GM18519 (cell line): ENCODE measurements around the gene ULK4.
"Not testable (repeated sequence)": the region's sequence is repeated elsewhere in the genome, so short reads cannot be mapped to it uniquely, and the experiment has no call there.

Source experiments
- ATAC-seq: cut with Tn5 transposase; IDR thresholded peaks from one replicate; pipeline ENCODE4 v1.9.1; 2021; ENCODE audit warnings: mild to moderate bottlenecking, moderate library complexity; ENCODE audit not compliant: unreplicated experiment, low FRiP score

ULK4 gene

GRCh38 chr3:41792806-41793205, 169.1 kb downstream of the ULK4 start:
- no peak for ATAC-seq

- no peak for ATAC-seq
Observed at GRCh38 chr3:41769106-41769505, 192.8 kb downstream of the ULK4 start.

DNA sequence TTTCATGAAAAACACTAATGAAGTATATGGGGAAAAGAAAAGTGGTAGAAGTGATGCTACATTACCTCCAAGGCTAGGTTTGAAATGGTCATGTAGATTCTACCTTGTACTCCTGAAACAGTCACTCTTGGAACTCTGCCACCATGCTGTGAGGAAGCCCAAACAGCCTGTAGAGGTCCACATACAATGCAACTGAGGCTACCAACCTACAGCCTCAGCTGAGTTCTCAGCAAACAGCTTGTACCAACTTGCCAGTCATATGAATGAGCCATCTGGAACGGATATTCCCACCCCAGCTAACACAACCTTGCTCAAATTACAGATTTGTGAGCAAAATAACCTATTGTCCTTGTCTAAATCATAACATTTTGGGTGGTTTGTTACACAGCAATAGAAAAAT, 193.5 kb downstream of the ULK4 start:
- no peak for ATAC-seq

- not testable (repeated sequence) for ATAC-seq
Observed at GRCh38 chr3:41762867-41763266, 199.0 kb downstream of the ULK4 start.

DNA sequence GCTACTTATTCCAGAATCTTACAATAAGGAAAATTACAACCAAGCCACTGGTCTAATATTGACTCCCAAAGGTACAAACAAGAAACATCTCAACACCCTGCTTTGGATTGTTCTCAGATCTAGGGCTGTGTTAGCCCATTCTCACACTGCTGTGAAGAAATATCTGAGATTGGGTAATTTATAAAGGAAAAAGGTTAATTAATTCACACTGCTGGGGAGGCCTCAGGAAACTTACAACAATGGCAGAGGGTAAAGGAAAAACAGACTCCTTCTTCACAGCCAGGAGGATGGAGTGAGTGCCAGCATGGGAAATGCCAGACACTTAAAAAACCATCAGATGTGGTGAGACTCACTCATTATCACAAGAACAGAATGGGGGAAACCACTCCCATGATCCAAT, 208.3 kb downstream of the ULK4 start:
- no peak for ATAC-seq

DNA sequence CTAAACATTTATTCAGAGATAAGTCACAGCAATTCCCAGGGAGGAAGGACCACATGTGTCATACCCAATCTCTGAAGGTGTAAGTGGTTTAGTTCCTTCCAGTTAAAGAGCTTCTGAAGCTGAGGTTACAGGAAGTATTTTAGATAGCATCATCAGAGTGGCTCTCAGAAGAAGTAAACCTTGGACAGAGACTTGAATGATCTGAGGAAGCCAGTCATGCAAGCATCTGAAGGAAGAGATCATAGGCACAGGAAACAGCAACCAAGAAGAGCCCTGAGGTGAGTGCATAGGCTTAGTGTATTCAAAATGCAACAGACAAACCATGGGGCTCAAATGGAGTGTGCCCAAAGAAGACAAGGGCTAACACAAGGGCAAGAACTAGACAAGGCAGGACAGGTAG, 210.3 kb downstream of the ULK4 start:
- no peak for ATAC-seq

- no peak for ATAC-seq
Observed at GRCh38 chr3:41749988-41750387, 211.9 kb downstream of the ULK4 start.

- no peak for ATAC-seq
Observed at GRCh38 chr3:41746215-41746614, 215.7 kb downstream of the ULK4 start.

- ATAC-seq, result no peak
Observed at GRCh38 chr3:41742121-41742520, 219.8 kb downstream of the ULK4 start.

DNA sequence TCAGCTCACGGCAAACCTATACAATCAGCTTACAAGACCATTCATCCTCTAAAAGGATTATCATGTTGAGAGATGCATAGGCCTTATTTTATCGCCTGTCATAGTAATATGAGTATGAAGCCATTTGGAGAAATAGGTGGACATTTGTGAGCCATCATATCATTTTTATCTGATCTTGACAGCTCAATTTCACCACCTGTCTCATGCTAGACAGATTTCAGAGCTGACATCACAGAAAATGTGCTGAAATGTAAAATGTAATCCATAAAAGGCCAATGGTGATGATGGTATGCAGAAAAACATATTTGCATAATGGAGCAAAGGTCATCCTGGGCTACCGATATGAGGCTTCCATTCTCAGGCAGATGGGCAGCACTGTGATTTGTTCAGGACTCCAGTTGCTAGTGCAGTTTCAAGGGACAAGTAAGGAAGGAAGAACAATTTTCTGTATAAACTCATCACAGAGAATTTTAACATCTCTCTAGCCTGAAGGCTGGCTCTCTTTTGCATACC, 221.5 kb downstream of the ULK4 start:
- ATAC-seq, result no peak

DNA sequence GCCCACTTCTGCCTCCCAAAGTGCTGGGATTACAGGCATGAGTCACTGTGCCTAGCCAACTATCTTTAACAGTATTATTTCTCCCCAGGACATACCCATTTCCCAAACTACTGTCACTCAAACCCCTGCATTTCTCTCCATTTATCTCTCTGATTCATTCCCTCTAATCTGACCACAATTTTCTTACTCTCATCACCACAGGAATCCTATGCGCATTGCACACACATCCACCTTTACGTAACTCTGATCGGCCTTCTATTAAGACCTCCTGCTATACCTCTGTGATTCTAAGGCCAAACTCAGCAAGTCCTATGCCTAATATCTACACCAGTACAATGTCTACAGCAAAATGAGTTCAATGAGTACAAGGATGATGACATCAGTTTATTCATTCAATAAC, 235.0 kb downstream of the ULK4 start:
- ATAC-seq, result no peak

GRCh38 chr3:41717641-41718040, 244.3 kb downstream of the ULK4 start:
- ATAC-seq, result no peak

DNA sequence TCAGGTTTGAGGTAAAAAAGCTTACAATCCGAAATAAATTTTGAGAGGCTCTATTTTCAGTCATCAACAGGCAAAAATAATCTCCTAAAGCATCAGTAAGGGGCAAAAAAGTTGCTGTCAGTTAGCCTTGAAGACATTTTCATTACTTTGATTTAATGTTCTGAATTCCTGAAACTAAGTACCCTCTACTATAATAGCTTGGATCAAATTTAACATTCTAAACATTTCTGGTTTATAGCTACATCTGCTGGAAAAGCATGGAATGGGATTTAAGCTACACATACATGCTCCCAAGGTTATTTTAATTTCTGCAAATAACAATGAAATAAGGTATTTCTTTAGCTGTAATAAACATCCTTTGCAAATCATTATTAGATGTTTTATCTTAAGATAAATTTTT, 245.4 kb downstream of the ULK4 start:
- no peak for ATAC-seq

DNA sequence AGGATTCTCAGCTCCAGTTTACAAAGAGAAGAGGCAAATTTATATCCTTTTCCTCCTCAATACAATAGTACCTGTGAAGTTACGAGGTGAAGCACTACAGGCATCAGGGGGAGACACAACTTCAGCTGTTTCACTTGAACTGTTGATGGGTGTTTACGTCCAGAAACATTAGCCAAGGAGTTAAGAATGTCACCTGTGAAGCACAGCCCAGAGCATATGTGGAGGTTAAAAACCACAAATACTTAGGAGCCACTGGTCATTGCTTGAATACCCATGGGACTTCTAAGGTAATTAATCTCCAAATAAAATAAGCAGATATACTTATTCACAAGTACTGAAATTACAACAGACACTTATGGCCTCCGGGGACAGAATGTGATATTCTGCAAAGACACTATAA, 246.5 kb downstream of the ULK4 start:
- ATAC-seq, result no peak

DNA sequence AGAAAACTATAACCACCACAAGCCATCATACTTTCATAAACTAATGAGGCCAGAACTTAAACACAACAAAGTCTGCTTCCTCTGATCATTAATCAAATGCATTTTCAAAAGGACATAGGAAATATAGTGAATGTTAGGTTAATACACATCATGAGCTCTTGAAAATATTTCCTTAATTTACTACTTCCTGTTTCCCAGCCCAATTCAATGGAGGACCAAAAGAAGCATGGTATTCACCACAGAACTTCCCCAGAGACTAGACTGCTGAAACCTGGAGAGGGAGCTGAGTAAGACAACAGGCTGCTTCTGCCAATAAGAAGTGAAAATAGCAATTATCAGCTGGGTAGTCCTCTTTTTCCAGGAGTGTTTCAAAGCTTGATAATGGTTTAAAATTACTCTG, 250.3 kb downstream of the ULK4 start:
- ATAC-seq, result no peak

DNA sequence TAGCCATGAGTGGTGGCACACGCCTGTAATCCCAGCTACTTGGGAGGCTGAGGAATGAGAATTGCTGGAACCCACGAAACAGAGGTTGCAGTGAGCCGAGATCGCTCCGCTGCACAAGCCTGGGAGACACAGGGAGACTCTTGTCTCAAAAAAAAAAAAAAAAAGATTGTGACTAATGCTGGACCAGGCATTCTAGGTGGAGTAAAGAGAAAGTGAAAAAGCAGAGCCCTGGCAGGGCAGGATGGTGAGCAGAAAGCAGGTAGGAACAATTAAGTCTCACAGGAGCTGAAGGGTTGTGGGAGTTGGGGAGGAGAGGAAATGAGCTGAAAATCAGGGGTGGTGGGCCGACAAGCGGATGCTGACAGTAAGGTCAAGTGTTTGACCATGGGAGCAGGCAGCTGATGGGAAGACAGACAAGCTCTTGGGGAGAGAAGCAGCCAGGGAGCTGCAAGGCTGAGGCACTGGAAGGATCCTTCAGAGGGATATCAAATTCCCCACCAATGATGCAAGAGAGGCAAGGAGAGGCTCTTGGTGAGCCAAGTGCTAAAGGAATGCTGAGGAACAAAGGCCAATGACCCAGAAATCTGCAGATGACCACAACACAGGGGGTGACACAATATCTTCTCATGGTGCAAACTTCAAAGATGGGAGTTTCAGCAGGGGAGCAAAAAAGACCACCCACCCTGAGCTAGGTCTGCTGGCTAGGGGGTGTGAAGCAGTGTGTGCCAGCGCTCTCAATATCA, 251.1 kb downstream of the ULK4 start:
- ATAC-seq, result no peak

- ATAC-seq, result not testable (repeated sequence)
Observed at GRCh38 chr3:41709213-41709612, 252.7 kb downstream of the ULK4 start.

- ATAC-seq, result no peak
Observed at GRCh38 chr3:41708176-41708575, 253.7 kb downstream of the ULK4 start.

- no peak for ATAC-seq
Observed at GRCh38 chr3:41705893-41706292, 256.0 kb downstream of the ULK4 start.

DNA sequence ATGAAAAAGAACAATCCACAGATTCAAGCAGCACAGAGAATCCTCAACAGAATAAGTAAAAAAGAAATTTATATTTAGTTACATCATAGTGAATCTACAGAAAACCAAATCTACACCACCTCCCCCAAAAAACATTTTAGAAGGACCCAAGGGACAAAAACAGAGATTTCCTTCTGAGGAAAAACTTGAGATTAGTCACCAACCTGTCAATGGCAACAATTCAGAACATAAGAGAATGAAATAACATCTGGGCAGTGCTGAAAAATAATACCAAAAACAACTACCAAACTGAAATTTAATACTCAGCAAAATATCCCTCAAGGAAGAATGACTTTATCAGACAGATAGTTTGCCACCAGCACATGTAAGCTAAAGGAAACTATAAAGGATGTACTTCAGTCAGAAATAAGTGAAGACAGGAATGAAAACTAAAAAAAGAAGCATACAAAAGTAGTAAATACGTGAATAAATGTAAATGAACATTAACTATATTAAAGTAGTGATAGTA, 260.7 kb downstream of the ULK4 start:
- ATAC-seq, result no peak

DNA sequence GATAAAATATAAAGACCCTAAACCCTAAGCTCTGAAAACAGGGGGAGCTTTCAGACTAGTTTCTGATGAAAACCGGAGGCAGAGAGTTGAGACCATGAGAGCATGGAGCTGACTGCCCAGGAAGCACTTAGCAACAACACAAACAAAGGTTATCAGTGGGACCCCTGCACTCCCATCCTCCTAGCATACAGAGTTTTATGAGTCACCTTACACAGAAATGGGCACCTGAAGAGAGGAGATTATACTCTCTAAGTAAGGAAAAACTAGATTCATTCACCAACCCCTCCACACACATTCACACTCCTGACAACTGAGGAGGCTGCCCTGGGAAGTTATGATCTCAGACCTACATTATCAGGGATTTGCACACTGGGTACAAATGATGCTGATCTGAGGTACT, 261.7 kb downstream of the ULK4 start:
- ATAC-seq, result no peak

GRCh38 chr3:41698898-41699297, 263.0 kb downstream of the ULK4 start:
- ATAC-seq, result no peak
